Measurements from ENCODE around the gene TINCR.

DNA sequence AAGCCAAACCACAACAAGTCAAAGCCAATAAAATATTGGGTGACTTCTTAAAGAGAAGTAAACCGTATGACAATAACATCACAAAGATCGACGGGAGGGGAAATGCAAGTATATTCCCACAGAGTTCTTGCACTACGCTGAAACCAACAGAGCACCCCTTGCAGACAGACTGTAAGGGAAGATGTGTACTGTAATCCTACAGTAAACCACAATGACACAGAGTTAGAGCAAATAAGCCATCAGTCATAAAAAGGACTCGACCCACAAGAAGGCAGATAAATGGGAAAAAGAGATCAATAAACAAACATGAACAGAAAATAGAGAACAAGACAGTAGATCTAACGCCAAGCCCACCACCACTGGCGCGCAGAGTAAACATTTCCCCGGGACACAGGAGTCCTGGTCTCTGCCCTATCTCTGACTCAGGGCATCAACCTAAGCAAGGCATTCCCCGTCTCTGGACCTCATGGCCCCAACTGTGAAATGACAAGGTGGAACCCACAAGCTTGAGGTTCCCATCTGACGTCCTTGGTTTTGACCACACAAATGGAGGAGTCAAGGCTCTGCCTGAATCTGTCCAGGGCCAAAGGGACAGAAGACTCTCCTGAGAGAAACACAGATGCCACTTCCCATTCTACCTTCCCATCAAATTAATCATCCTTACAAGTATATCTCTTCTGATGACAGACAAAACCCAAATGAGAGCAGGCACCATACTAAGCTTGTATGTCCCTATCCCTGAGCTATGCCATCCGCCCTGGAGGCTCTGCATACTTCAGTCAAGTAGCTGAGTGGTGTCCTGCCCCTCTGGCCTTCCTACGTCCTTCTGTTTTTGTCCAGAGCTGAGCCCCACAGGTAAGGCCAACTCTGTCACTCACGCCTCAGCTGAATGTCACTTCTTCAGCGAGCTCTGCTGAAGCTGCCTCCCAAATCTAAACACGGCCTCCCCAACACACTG, 39.8 kb upstream of the TINCR start:
- TF ChIP-seq ZNF8 (CRISPR knock-in tag; IDR thresholded peaks at IDR 0.05) (no peak), ZNF70 (CRISPR knock-in tag; IDR thresholded peaks at IDR 0.05) (no peak), ISL1 (CRISPR knock-in tag; IDR thresholded peaks at IDR 0.05) (no peak), TCF4 (CRISPR knock-in tag; IDR thresholded peaks at IDR 0.05; ENCODE audit: borderline replicate concordance) (no peak), RARB (CRISPR knock-in tag; IDR thresholded peaks at IDR 0.05) (no peak)
- TF ChIP-seq, protein P1, sequence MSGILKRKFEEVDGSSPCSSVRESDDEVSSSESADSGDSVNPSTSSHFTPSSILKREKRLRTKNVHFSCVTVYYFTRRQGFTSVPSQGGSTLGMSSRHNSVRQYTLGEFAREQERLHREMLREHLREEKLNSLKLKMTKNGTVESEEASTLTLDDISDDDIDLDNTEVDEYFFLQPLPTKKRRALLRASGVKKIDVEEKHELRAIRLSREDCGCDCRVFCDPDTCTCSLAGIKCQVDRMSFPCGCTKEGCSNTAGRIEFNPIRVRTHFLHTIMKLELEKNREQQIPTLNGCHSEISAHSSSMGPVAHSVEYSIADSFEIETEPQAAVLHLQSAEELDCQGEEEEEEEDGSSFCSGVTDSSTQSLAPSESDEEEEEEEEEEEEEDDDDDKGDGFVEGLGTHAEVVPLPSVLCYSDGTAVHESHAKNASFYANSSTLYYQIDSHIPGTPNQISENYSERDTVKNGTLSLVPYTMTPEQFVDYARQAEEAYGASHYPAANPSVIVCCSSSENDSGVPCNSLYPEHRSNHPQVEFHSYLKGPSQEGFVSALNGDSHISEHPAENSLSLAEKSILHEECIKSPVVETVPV (CRISPR knock-in tag; IDR thresholded peaks at IDR 0.05) = no peak
